ENCODE results near the gene GNAQ.

Gene GNAQ

DNA sequence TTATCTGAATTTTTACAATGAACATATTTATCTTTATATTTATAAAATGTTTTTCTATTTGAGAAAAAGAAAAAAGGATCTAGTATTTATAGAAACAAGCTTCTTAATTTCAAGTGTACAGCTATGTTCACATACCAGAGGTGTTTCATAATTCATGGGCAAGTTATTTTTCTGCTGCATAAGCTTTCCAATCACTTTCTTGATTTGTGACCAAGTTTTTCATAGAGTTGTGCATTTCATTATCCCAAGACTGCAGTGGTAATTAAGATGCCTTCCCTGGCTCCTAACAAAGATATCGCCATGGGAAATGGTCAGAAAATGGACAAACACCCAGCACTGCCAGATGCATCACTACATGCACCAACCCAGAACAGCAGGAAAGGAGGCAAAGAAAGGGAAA is 124.6 kb downstream of the GNAQ start:
- H3K4me3 ChIP-seq (ENCODE audit: low read depth, low read length), result no peak overlapping the region
- H3K4me1 ChIP-seq (ENCODE audit: control insufficient read depth, insufficient read depth, low read length), result no peaks in the 10 kb centered on the region
- H3K9me3 ChIP-seq (ENCODE audit: control insufficient read depth, insufficient read depth, low read length), result no peaks in the 10 kb centered on the region
- H3K27ac ChIP-seq (ENCODE audit: low read depth, low read length), result no peak overlapping the region
- H3K9ac ChIP-seq (ENCODE audit: low read depth, low read length), result no peak overlapping the region
- H3K36me3 ChIP-seq (ENCODE audit: control insufficient read depth, insufficient read depth, low read length), result no peaks in the 10 kb centered on the region
- H3K27me3 ChIP-seq (ENCODE audit: control insufficient read depth, insufficient read depth, low read length), result no peaks in the 10 kb centered on the region

- Histone ChIP-seq H3K4me3 (ENCODE audit: low read depth, low read length) (no peak overlapping the region), H3K27me3 (ENCODE audit: control insufficient read depth, insufficient read depth, low read length) (no peaks in the 10 kb centered on the region), H3K27ac (ENCODE audit: low read depth, low read length) (no peak overlapping the region), H3K4me1 (ENCODE audit: control insufficient read depth, insufficient read depth, low read length) (no peaks in the 10 kb centered on the region; the same call in 1 of the 2 replicates), H3K9ac (ENCODE audit: low read depth, low read length) (no peak overlapping the region), H3K9me3 (ENCODE audit: control insufficient read depth, insufficient read depth, low read length) (no peaks in the 10 kb centered on the region), H3K36me3 (ENCODE audit: control insufficient read depth, insufficient read depth, low read length) (no peaks in the 10 kb centered on the region)
These were observed 127.8 kb downstream of the GNAQ start for GRCh38 chr9:77903666-77904285.

DNA sequence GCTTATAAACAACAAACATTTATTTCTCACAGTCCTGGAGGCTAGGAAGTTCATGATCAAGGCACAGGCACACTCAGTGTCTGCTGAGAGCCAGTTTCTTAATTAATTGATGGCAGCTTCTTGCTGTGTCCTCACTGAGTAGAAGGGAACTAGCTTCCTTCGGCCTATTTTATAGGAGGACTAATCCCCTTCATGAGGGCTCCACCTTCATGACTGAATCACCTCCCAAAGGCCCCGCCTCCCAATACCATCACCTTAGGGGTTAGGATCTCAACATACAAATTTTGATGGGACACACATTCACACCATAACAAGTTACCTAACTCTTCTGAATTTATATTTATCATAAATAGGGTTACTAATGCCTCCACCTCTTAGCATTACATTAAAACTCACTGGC is 129.8 kb downstream of the GNAQ start:
- Histone ChIP-seq H3K27me3 (ENCODE audit: control insufficient read depth, insufficient read depth, low read length) (no peaks in the 10 kb centered on the region), H3K27ac (ENCODE audit: low read depth, low read length) (no peak overlapping the region), H3K9ac (ENCODE audit: low read depth, low read length) (no peak overlapping the region), H3K9me3 (ENCODE audit: control insufficient read depth, insufficient read depth, low read length) (no peaks in the 10 kb centered on the region), H3K36me3 (ENCODE audit: control insufficient read depth, insufficient read depth, low read length) (no peaks in the 10 kb centered on the region), H3K4me3 (ENCODE audit: low read depth, low read length) (no peak overlapping the region), H3K4me1 (ENCODE audit: control insufficient read depth, insufficient read depth, low read length) (no peaks in the 10 kb centered on the region; the same call in 1 of the 2 replicates)

DNA sequence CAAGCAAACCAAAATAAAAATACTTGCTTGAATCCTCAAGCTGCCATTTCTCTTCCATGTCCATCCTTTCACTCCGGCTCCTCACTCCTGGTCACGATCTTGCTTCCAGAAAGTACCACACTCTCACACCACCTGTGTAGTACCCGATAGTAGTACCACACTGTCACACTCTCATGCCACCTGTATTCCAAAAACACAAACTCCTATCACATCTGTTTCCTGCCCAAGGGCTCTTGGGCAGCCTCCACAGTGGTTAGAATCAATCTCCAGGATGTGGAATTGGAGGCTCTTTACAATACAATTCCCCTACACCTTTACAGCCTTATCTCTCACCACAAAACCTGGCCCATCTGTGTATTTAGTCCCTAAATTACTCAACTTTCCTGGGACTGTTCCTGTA is 130.6 kb downstream of the GNAQ start:
- Histone ChIP-seq H3K36me3 (ENCODE audit: control insufficient read depth, insufficient read depth, low read length) (no peaks in the 10 kb centered on the region), H3K27ac (ENCODE audit: low read depth, low read length) (no peak overlapping the region), H3K27me3 (ENCODE audit: control insufficient read depth, insufficient read depth, low read length) (no peaks in the 10 kb centered on the region), H3K9ac (ENCODE audit: low read depth, low read length) (no peak overlapping the region), H3K9me3 (ENCODE audit: control insufficient read depth, insufficient read depth, low read length) (no peaks in the 10 kb centered on the region), H3K4me3 (ENCODE audit: low read depth, low read length) (no peak overlapping the region), H3K4me1 (ENCODE audit: control insufficient read depth, insufficient read depth, low read length) (no peaks in the 10 kb centered on the region; the same call in 1 of the 2 replicates)

DNA sequence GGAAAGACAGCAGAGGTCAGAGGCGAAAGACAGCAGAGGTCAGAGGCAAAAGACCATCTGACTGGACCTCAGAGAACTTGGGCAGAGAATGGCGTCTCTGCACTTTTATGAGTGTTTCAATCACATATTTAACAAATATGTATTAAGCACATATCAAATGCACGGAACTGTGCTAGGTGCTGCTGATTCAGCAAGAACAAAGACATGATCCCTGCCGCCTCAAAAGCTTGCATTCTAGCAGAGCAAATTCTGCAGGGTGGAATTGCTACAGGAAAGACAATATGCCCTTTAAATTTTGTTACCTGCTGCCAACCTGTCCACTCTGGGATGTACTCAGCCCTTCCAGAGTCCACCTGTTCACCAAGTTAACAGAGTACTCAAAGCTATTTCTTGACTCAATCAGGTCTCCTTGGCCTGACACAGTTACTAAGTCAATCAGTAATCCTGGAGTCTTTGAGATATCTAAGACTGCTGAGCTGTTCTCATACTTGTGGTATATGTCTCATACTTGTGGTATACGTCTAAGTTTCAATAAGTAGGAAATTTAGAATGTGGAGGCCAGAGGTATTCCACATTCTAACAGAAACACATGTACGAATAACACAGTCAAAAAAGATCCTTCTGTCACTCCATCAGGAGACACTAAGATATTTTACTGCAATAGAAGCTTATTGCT is 131.8 kb downstream of the GNAQ start:
- H3K4me3 ChIP-seq (ENCODE audit: low read depth, low read length), result no peak overlapping the region
- no peak overlapping the region for H3K9ac ChIP-seq (ENCODE audit: low read depth, low read length)
- no peaks in the 10 kb centered on the region for H3K9me3 ChIP-seq (ENCODE audit: control insufficient read depth, insufficient read depth, low read length)
- no peaks in the 10 kb centered on the region for H3K36me3 ChIP-seq (ENCODE audit: control insufficient read depth, insufficient read depth, low read length)
- no peaks in the 10 kb centered on the region; the same call in 1 of the 2 replicates for H3K4me1 ChIP-seq (ENCODE audit: control insufficient read depth, insufficient read depth, low read length)
- H3K27ac ChIP-seq (ENCODE audit: low read depth, low read length), result no peak overlapping the region
- no peaks in the 10 kb centered on the region for H3K27me3 ChIP-seq (ENCODE audit: control insufficient read depth, insufficient read depth, low read length)

GRCh38 chr9:77898864-77899263 is 132.7 kb downstream of the GNAQ start:
- H3K27ac ChIP-seq (ENCODE audit: low read depth, low read length), result no peak overlapping the region
- no peak overlapping the region for H3K4me3 ChIP-seq (ENCODE audit: low read depth, low read length)
- H3K9ac ChIP-seq (ENCODE audit: low read depth, low read length), result no peak overlapping the region
- no peaks in the 10 kb centered on the region; the same call in 1 of the 2 replicates for H3K4me1 ChIP-seq (ENCODE audit: control insufficient read depth, insufficient read depth, low read length)
- H3K27me3 ChIP-seq (ENCODE audit: control insufficient read depth, insufficient read depth, low read length), result no peaks in the 10 kb centered on the region
- H3K9me3 ChIP-seq (ENCODE audit: control insufficient read depth, insufficient read depth, low read length), result no peaks in the 10 kb centered on the region
- H3K36me3 ChIP-seq (ENCODE audit: control insufficient read depth, insufficient read depth, low read length), result no peaks in the 10 kb centered on the region

- no peaks in the 10 kb centered on the region for H3K36me3 ChIP-seq (ENCODE audit: control insufficient read depth, insufficient read depth, low read length)
- H3K9ac ChIP-seq (ENCODE audit: low read depth, low read length), result no peak overlapping the region
- no peak overlapping the region for H3K4me3 ChIP-seq (ENCODE audit: low read depth, low read length)
- H3K27ac ChIP-seq (ENCODE audit: low read depth, low read length), result no peak overlapping the region
- H3K27me3 ChIP-seq (ENCODE audit: control insufficient read depth, insufficient read depth, low read length), result no peaks in the 10 kb centered on the region
- H3K4me1 ChIP-seq (ENCODE audit: control insufficient read depth, insufficient read depth, low read length), result peaks cover 10% of the 10 kb centered on the region
- H3K9me3 ChIP-seq (ENCODE audit: control insufficient read depth, insufficient read depth, low read length), result no peaks in the 10 kb centered on the region
These were observed 134.5 kb downstream of the GNAQ start for GRCh38 chr9:77896938-77897667.

DNA sequence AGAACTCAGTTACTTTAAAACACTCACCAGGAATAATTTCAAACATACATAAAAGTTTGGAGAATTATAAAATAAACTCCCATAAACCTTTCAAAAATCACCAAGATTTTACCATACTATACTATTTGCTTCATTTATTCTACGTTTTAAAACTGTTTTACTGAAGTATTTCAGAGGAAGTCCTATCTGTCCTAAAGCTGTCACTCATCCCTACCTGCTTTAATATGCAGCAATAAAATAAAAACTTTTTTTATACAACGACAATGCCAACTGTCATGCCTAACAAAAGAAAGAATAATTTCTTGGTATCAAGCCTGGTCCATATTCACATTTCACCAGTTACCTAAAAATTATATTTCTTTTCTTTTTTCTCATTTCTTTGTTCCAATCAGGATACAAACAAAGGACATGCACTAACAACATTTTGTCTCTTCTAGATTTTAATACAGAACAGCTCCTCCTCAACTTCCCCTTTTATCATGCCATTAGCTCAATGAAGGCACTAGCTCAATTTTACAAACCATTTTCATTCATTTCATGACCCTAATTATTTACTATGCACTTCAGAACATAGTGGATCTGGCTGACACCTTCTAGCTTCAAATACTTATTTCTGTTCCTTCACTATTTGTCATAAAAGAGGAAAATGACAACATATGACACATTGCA is 135.2 kb downstream of the GNAQ start:
- Histone ChIP-seq H3K27me3 (ENCODE audit: control insufficient read depth, insufficient read depth, low read length) (no peaks in the 10 kb centered on the region), H3K9ac (ENCODE audit: low read depth, low read length) (no peak overlapping the region), H3K4me1 (ENCODE audit: control insufficient read depth, insufficient read depth, low read length) (peaks cover 15% of the 10 kb centered on the region), H3K9me3 (ENCODE audit: control insufficient read depth, insufficient read depth, low read length) (no peaks in the 10 kb centered on the region), H3K27ac (ENCODE audit: low read depth, low read length) (no peak overlapping the region), H3K4me3 (ENCODE audit: low read depth, low read length) (no peak overlapping the region), H3K36me3 (ENCODE audit: control insufficient read depth, insufficient read depth, low read length) (no peaks in the 10 kb centered on the region)

GRCh38 chr9:77893706-77894105 is 137.9 kb downstream of the GNAQ start:
- no peaks in the 10 kb centered on the region for H3K9me3 ChIP-seq (ENCODE audit: control insufficient read depth, insufficient read depth, low read length)
- no peaks in the 10 kb centered on the region for H3K36me3 ChIP-seq (ENCODE audit: control insufficient read depth, insufficient read depth, low read length)
- H3K27me3 ChIP-seq (ENCODE audit: control insufficient read depth, insufficient read depth, low read length), result no peaks in the 10 kb centered on the region
- no peak overlapping the region for H3K4me3 ChIP-seq (ENCODE audit: low read depth, low read length)
- no peak overlapping the region for H3K9ac ChIP-seq (ENCODE audit: low read depth, low read length)
- peaks cover 15% of the 10 kb centered on the region for H3K4me1 ChIP-seq (ENCODE audit: control insufficient read depth, insufficient read depth, low read length)
- no peak overlapping the region for H3K27ac ChIP-seq (ENCODE audit: low read depth, low read length)

DNA sequence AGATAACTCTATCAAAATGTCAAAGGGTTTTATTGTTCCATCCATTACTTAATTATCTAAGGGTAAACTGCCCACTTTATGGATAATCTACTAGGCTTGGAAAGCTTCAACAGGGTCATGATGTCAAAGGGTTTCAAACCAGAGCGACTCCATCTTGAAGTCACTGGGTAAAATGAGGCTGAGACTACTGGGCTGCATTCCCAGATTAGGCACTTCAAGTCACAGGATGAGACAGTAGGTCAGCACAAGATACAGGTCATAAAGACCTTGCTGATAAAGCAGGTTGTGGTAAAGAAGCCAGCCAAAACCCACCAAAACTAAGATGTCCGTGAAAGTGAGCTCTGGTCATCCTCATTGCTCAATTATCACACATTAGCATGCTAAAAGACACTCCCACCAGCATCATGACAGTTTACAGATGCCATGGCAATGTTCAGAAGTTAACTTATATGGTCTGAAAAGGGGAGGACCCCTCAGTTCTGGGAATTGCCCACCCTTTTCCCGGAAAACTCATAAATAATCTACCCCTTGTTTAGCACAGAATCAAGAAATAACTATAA is 138.6 kb downstream of the GNAQ start:
- no peak overlapping the region for H3K27ac ChIP-seq (ENCODE audit: low read depth, low read length)
- no peaks in the 10 kb centered on the region for H3K27me3 ChIP-seq (ENCODE audit: control insufficient read depth, insufficient read depth, low read length)
- no peak overlapping the region for H3K4me3 ChIP-seq (ENCODE audit: low read depth, low read length)
- H3K9me3 ChIP-seq (ENCODE audit: control insufficient read depth, insufficient read depth, low read length), result no peaks in the 10 kb centered on the region
- H3K36me3 ChIP-seq (ENCODE audit: control insufficient read depth, insufficient read depth, low read length), result no peaks in the 10 kb centered on the region
- H3K4me1 ChIP-seq (ENCODE audit: control insufficient read depth, insufficient read depth, low read length), result peaks cover 15% of the 10 kb centered on the region
- no peak overlapping the region for H3K9ac ChIP-seq (ENCODE audit: low read depth, low read length)
